ENCODE results near the gene HLA-DPB1.
"Not testable (repeated sequence)": the region's sequence is repeated elsewhere in the genome, so short reads cannot be mapped to it uniquely, and the experiment has no call there.

HLA-DPB1 gene

DNA sequence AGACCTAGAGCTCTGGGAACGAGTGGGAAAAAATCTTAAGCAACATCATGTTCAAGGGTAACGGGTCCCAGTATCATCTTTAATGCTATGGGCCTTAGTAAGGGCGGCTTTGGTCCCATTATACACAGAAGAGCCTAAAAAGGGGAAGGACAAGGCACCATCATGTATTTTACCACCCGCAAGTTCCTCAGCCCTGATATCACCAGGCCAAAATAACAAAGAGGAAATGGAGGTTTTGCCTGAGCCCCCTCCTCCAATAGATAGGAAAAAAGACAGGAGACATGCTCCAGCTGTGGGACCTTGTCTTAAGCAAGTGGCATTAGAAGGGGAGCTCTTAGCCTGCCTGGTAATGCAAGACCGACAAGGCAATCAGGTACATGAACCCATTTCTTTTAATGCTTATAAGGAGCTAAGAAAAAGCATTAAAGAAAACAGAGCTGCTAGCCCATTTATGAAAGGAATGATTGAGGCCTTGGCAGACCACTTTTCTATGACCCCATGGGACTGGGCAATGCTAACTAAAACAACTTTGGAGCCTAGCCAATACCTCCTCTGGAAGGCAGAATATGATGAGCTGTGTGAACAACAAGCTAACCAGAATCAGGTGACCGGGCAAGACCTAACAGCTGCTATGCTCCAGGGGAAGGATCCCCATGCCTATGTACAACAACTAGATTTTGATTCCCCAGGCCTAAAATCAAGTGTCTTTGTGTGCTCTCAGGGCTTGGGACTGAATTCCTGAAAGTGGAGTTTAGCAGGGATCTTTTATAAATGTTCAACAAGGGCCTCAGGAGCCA, 25.6 kb upstream of the HLA-DPB1 start:
- no peaks in the 10 kb centered on the region for H3K27me3 ChIP-seq
- peaks cover 27% of the 10 kb centered on the region for H3K9me3 ChIP-seq
- no peaks in the 10 kb centered on the region for H3K36me3 ChIP-seq
- no peak overlapping the region for H3K9ac ChIP-seq
- peaks cover 12% of the 10 kb centered on the region for H3K4me1 ChIP-seq
- TF ChIP-seq Cebpa-rat (IDR thresholded peaks at IDR 0.05), result no peak
- no peak overlapping the region for H3K4me3 ChIP-seq
- 0 out of 2 replicates have a peak overlapping the region, but pooled peaks have one; percentile 9 for H3K27ac ChIP-seq
- peak overlapping the region; percentile 42 for H3K4me2 ChIP-seq
- H4K20me1 ChIP-seq, result no peaks in the 10 kb centered on the region

DNA sequence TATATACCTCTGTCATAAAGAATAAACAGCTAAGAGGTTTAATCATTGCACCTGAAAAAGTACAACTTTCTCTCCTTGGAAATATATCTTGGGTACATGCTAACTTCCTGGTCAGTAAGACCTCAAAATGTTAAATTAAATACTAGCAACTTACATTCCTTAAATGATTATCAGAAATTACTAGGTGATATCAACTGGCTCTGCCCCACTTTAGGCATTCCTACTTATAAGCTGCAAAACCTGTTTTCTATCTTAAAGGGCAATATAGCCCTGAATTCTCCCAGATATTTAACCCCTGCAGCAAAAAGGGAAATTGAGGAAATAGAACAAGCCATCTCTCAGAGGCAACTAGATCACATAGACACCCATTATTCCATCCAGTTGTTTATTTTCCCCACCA, 23.2 kb upstream of the HLA-DPB1 start:
- H3K36me3 ChIP-seq, result no peaks in the 10 kb centered on the region
- no peaks in the 10 kb centered on the region for H3K27me3 ChIP-seq
- H3K4me2 ChIP-seq, result no peak overlapping the region
- H3K27ac ChIP-seq, result no peak overlapping the region
- H3K4me3 ChIP-seq, result no peak overlapping the region
- H3K9ac ChIP-seq, result no peak overlapping the region
- H3K9me3 ChIP-seq, result peaks cover 27% of the 10 kb centered on the region
- TF ChIP-seq Cebpa-rat (IDR thresholded peaks at IDR 0.05), result no peak
- H4K20me1 ChIP-seq, result no peaks in the 10 kb centered on the region
- peaks cover 12% of the 10 kb centered on the region for H3K4me1 ChIP-seq

DNA sequence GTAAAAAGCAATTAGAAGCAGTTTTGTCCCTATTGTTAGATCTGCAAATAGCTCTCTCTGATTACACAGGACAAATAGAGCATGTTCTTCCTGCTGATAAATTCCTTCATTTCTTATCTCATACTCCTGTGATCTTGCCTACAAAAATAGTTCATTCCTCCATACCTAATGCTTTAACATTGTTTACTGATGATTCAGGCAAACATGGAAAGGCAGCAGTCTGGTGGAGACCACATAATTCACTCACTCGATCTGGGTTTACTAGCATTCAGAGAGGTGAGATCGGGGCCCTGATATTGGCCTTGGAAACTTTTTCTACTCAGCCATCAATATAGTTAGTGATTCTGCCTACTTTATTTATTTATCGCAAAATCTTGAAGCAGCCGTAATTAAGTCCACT, 22.6 kb upstream of the HLA-DPB1 start:
- Histone ChIP-seq H3K9ac (no peak overlapping the region), H3K27ac (no peak overlapping the region), H3K9me3 (peaks cover 27% of the 10 kb centered on the region), H3K36me3 (no peaks in the 10 kb centered on the region), H4K20me1 (no peaks in the 10 kb centered on the region), H3K4me2 (no peak overlapping the region), H3K4me3 (no peak overlapping the region), H3K4me1 (peaks cover 12% of the 10 kb centered on the region), H3K27me3 (no peaks in the 10 kb centered on the region)
- TF ChIP-seq Cebpa-rat (IDR thresholded peaks at IDR 0.05), result no peak

DNA sequence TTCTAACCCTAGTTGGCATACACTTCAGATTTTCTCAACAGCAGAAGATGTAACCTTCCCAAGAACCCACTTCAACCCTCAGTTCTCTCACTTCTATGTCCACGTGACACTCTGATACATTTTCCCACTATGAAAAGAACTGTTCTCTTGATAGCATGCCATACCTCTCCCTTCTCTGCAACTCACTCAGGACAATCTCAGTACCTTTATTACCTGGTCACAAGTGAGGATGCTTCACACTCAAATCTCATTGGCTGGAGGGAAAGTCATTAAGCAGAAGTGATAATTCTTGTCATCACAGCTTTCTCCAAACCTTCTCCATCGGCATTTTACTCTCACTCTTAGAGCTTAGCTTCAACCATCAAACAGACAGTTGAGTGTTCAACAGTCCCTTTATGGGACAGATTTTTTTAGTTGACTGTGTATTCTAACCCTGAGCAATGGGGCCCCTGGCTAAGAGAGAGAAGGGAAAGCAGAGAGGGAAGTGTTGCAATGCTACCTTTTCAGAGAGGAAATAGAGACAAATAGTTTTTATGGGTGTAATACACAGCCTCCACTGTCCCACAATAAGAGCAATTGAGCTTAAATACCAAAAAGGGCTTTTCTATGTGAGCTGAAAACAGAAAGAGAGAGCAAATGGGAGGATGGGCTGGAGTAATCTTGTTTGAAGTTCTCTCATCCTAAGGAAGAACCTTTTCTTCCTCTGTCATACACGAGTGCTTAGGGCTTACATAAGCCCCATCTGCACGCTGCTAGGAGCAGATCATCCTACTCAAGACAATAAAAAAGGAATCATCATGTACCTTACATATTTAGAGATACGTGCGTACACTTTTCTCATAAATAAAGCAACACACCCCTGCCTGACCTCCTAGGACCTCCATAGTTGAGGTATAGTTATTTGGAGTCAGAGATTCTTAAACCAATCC, 18.3 kb upstream of the HLA-DPB1 start:
- no peak overlapping the region for H3K4me2 ChIP-seq
- no peak for TF ChIP-seq Cebpa-rat (IDR thresholded peaks at IDR 0.05)

DNA sequence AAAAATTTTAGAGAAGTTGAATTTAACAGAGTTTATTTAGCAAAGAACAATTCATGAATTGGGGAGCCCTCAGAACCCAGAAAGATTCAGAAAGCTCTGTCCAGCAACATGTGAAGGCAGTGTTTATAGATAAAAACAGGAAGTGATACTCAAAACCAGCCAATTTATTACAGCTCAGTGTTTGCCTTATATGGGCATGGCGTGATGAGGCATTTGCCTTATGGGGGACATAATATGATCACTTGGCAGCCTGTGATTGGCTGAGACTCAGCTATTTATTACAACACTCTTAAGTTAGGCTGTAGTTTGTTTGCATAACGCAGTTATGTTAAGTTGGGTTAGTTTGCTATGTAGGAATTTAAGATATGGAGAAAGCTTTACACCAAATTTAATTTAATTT, 13.8 kb upstream of the HLA-DPB1 start:
- H3K4me2 ChIP-seq, result no peak overlapping the region
- peaks cover 8% of the 10 kb centered on the region; the same call in 1 of the 2 replicates for H3K9me3 ChIP-seq
- no peak overlapping the region for H3K27ac ChIP-seq
- H3K9ac ChIP-seq, result no peak overlapping the region
- H3K4me3 ChIP-seq, result no peak overlapping the region
- TF ChIP-seq Cebpa-rat (IDR thresholded peaks at IDR 0.05), result no peak
- H3K27me3 ChIP-seq, result no peaks in the 10 kb centered on the region
- H3K4me1 ChIP-seq, result no peaks in the 10 kb centered on the region
- peaks cover 27% of the 10 kb centered on the region for H3K36me3 ChIP-seq
- H4K20me1 ChIP-seq, result no peaks in the 10 kb centered on the region

More for the DNA sequence above, 18.3 kb upstream of the HLA-DPB1 start:
- peaks cover 21% of the 10 kb centered on the region for H3K9me3 ChIP-seq
- no peak overlapping the region for H3K9ac ChIP-seq
- H3K4me1 ChIP-seq, result no peaks in the 10 kb centered on the region
- H3K36me3 ChIP-seq, result no peaks in the 10 kb centered on the region
- H3K27me3 ChIP-seq, result no peaks in the 10 kb centered on the region
- no peak overlapping the region for H3K27ac ChIP-seq
- H3K4me3 ChIP-seq, result no peak overlapping the region
- no peaks in the 10 kb centered on the region for H4K20me1 ChIP-seq

DNA sequence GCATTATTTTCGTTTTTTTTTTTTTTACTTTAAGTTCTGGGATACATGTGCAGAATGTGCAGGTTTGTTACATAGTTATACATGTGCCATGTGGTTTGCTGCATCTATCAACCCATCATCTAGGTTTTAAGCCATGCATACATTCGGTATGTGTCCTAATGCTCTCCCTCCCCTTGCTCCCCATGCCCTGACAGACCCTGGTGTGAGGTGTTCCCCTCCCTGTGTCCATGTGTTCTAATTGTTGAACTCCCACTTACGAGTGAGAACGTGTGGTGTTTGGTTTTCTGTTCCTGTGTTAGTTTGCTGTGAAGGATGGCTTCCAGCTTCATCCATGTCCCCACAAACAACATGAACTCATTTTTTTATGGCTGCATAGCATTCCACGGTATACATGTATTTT, 12.4 kb upstream of the HLA-DPB1 start:
- not testable (repeated sequence) for H3K4me2 ChIP-seq, H3K9ac ChIP-seq, H3K4me1 ChIP-seq, H3K27ac ChIP-seq, H3K4me3 ChIP-seq, H4K20me1 ChIP-seq, H3K27me3 ChIP-seq
- Histone ChIP-seq H3K9me3 (peaks cover 13% of the 10 kb centered on the region; the same call in 1 of the 2 replicates), H3K36me3 (peaks cover 42% of the 10 kb centered on the region)

DNA sequence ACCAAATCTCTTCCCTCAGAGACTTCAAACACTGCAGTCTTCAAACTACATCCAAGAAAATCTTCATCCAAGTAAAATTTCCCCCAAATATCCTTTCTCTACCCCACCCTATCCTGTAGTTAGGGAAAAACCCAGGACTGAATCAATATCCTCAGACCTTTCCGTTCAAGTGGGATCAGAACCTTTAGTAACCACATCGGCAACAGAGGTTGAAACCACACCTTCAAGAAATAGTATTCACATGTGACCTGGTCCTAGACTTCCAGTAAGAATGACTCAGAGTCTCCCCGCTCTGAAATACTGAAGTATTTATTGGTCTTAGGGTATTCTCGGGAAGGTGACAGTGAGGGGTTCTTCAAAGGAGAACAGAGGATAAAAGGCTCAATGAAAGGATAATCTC, 11.1 kb upstream of the HLA-DPB1 start:
- no peak overlapping the region for H3K9ac ChIP-seq

DNA sequence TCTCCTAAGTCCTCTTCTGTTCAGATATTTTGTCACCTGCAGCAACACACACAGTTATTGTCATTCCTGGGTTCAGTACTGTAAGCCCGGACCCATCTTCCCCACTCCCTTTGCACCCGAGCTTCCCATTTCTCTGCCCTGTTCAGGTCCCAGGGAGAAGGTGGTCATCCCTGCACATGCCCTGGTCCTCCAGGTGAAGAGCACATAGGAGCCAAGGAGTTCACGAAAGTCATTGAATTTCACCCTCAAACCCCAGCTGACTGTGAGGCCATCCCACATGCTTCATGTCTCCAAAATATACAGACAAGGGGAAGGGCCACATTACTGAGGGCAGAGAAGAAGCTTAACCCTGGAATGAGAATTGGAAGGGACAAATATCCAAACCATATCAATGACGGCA, 10.5 kb upstream of the HLA-DPB1 start:
- Histone ChIP-seq H3K9me3 (peaks cover 12% of the 10 kb centered on the region; the same call in 1 of the 2 replicates), H3K9ac (no peak overlapping the region; the same call in 1 of the 2 replicates), H3K4me1 (peaks cover 9% of the 10 kb centered on the region), H3K27ac (no peak overlapping the region), H3K4me2 (no peak overlapping the region), H4K20me1 (peaks cover 18% of the 10 kb centered on the region; the same call in 1 of the 2 replicates), H3K36me3 (peaks cover 59% of the 10 kb centered on the region), H3K4me3 (no peak overlapping the region), H3K27me3 (no peaks in the 10 kb centered on the region)
- no peak for TF ChIP-seq Cebpa-rat (IDR thresholded peaks at IDR 0.05)

More for the DNA sequence above, 11.1 kb upstream of the HLA-DPB1 start:
- Histone ChIP-seq H4K20me1 (peaks cover 12% of the 10 kb centered on the region; the same call in 1 of the 2 replicates), H3K36me3 (peaks cover 54% of the 10 kb centered on the region), H3K27ac (no peak overlapping the region), H3K9me3 (peaks cover 13% of the 10 kb centered on the region; the same call in 1 of the 2 replicates), H3K4me2 (no peak overlapping the region), H3K4me3 (no peak overlapping the region), H3K4me1 (peaks cover 3% of the 10 kb centered on the region; the same call in 1 of the 2 replicates), H3K27me3 (no peaks in the 10 kb centered on the region)
- no peak for TF ChIP-seq Cebpa-rat (IDR thresholded peaks at IDR 0.05)

DNA sequence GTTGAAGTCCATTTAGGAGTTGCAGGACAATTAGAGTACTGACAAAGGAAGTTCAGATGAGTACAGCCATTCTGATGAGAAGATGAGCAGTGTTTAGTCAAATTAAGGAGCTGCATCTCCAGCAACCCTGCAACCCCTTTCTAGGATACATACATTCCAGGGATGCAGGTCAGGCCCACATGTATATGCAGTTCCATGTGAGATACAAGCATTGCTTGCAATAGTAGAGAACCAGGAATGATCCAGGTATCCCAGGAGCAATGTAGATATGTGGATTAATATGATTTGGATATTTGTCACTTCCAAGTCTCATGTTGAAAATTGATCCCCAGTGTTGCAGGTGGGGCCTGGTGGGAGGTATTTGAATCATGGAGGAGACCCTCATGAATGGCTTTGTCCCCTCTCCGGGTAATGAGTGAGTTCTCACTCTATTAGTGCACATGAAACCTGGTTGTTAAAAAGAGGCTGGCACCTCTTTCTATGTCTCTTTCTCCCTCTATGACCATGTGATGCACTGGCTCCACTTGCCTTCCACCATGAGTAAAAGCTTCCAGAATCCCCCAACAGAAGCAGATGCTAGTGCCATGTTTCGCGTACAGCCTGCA, 8.8 kb upstream of the HLA-DPB1 start:
- peaks cover 26% of the 10 kb centered on the region for H3K4me1 ChIP-seq
- no peak for TF ChIP-seq Cebpa-rat (IDR thresholded peaks at IDR 0.05)
- H3K9me3 ChIP-seq, result peaks cover 7% of the 10 kb centered on the region; the same call in 1 of the 2 replicates
- H3K4me2 ChIP-seq, result no peak overlapping the region
- H3K36me3 ChIP-seq, result peaks cover 59% of the 10 kb centered on the region
- peaks cover 35% of the 10 kb centered on the region for H4K20me1 ChIP-seq
- no peaks in the 10 kb centered on the region for H3K27me3 ChIP-seq
- no peak overlapping the region for H3K4me3 ChIP-seq
- no peak overlapping the region for H3K9ac ChIP-seq
- H3K27ac ChIP-seq, result no peak overlapping the region

Data from BLaER1 (cell line).